Mucosa of stomach (tissue), 1 donor: ENCODE measurements around the gene CCDC61.

ENCODE experiments used
- H3K27me3 ChIP-seq: one replicate; pipeline ENCODE4 v1.7.0; 2013; ENCODE audit warnings: mild to moderate bottlenecking, low read length; ENCODE audit not compliant: control insufficient read depth, insufficient read depth
- H3K36me3 ChIP-seq: one replicate; pipeline ENCODE4 v1.7.0; 2013; ENCODE audit warnings: low read length; ENCODE audit not compliant: control insufficient read depth, insufficient read depth
- H3K4me1 ChIP-seq: one replicate; pipeline ENCODE4 v1.7.0; 2013; ENCODE audit warnings: mild to moderate bottlenecking, low read length; ENCODE audit not compliant: control insufficient read depth, insufficient read depth
- H3K4me3 ChIP-seq: one replicate; pipeline ENCODE4 v1.7.0; 2013; ENCODE audit warnings: low read length
- H3K9ac ChIP-seq: one replicate; pipeline ENCODE4 v1.7.0; 2013; ENCODE audit warnings: mild to moderate bottlenecking, low read length, moderate library complexity
- H3K9me3 ChIP-seq: one replicate; pipeline ENCODE4 v1.7.0; 2013; ENCODE audit warnings: mild to moderate bottlenecking, low read length, moderate library complexity; ENCODE audit not compliant: control insufficient read depth
- donor health status: Pancreatic carcinoma.

Gene CCDC61

GRCh38 chr19:46036744-46037128 lies 41.5 kb downstream of the CCDC61 start:
- H3K4me3 ChIP-seq, result no peak overlapping the region
- H3K36me3 ChIP-seq, result no peaks in the 10 kb centered on the region
- peaks cover 14% of the 10 kb centered on the region for H3K4me1 ChIP-seq
- no peaks in the 10 kb centered on the region for H3K9me3 ChIP-seq
- H3K9ac ChIP-seq, result no peak overlapping the region
- peaks cover 22% of the 10 kb centered on the region for H3K27me3 ChIP-seq

GRCh38 chr19:46040125-46040524 lies 44.9 kb downstream of the CCDC61 start:
- Histone ChIP-seq H3K27me3 (peaks cover 42% of the 10 kb centered on the region), H3K9ac (no peak overlapping the region), H3K4me1 (peaks cover 18% of the 10 kb centered on the region), H3K9me3 (no peaks in the 10 kb centered on the region), H3K4me3 (no peak overlapping the region), H3K36me3 (no peaks in the 10 kb centered on the region)

GRCh38 chr19:46040952-46041500 lies 45.8 kb downstream of the CCDC61 start, which contains the start of gene IGFL4:
Gene IGFL4, minus strand, starts transcription at chr19:46041002. Its CDS starts 40 bp downstream, at chr19:46040962.
- H3K27me3 ChIP-seq, result peaks cover 42% of the 10 kb centered on the region
- no peaks in the 10 kb centered on the region for H3K36me3 ChIP-seq
- H3K4me3 ChIP-seq, result no peak within 1 kb of the TSS
- no peak within 1 kb of the TSS for H3K9ac ChIP-seq
- no peaks in the 10 kb centered on the region for H3K9me3 ChIP-seq
- H3K4me1 ChIP-seq, result peaks cover 18% of the 10 kb centered on the region

- H3K4me3 ChIP-seq, result no peak overlapping the region
- H3K36me3 ChIP-seq, result no peaks in the 10 kb centered on the region
- no peaks in the 10 kb centered on the region for H3K9me3 ChIP-seq
- peaks cover 42% of the 10 kb centered on the region for H3K27me3 ChIP-seq
- H3K9ac ChIP-seq, result no peak overlapping the region
- H3K4me1 ChIP-seq, result peaks cover 18% of the 10 kb centered on the region
These were observed 47.1 kb downstream of the CCDC61 start for GRCh38 chr19:46042252-46042883.

GRCh38 chr19:46043519-46043918 lies 48.3 kb downstream of the CCDC61 start:
- Histone ChIP-seq H3K9ac (no peak overlapping the region), H3K36me3 (no peaks in the 10 kb centered on the region), H3K27me3 (peaks cover 42% of the 10 kb centered on the region), H3K9me3 (no peaks in the 10 kb centered on the region), H3K4me1 (peaks cover 18% of the 10 kb centered on the region), H3K4me3 (no peak overlapping the region)

- Histone ChIP-seq H3K4me1 (no peaks in the 10 kb centered on the region), H3K9me3 (no peaks in the 10 kb centered on the region), H3K36me3 (no peaks in the 10 kb centered on the region), H3K9ac (no peak overlapping the region), H3K27me3 (peaks cover 12% of the 10 kb centered on the region), H3K4me3 (no peak overlapping the region)
These were observed 54.3 kb downstream of the CCDC61 start for GRCh38 chr19:46049597-46049996.

GRCh38 chr19:46052896-46053295 lies 57.6 kb downstream of the CCDC61 start:
- H3K9ac ChIP-seq, result no peak overlapping the region
- H3K9me3 ChIP-seq, result no peaks in the 10 kb centered on the region
- H3K36me3 ChIP-seq, result no peaks in the 10 kb centered on the region
- no peaks in the 10 kb centered on the region for H3K4me1 ChIP-seq
- H3K27me3 ChIP-seq, result peaks cover 17% of the 10 kb centered on the region
- H3K4me3 ChIP-seq, result no peak overlapping the region

GRCh38 chr19:46056536-46056935 lies 61.3 kb downstream of the CCDC61 start:
- Histone ChIP-seq H3K4me3 (no peak overlapping the region), H3K36me3 (no peaks in the 10 kb centered on the region), H3K27me3 (peaks cover 14% of the 10 kb centered on the region), H3K4me1 (no peaks in the 10 kb centered on the region), H3K9ac (no peak overlapping the region), H3K9me3 (no peaks in the 10 kb centered on the region)

GRCh38 chr19:46058778-46059177 lies 63.5 kb downstream of the CCDC61 start:
- H3K4me1 ChIP-seq, result no peaks in the 10 kb centered on the region
- peaks cover 14% of the 10 kb centered on the region for H3K27me3 ChIP-seq
- no peak overlapping the region for H3K9ac ChIP-seq
- H3K4me3 ChIP-seq, result no peak overlapping the region
- no peaks in the 10 kb centered on the region for H3K9me3 ChIP-seq
- H3K36me3 ChIP-seq, result no peaks in the 10 kb centered on the region

- no peaks in the 10 kb centered on the region for H3K4me1 ChIP-seq
- H3K4me3 ChIP-seq, result no peak overlapping the region
- H3K27me3 ChIP-seq, result peaks cover 14% of the 10 kb centered on the region
- no peak overlapping the region for H3K9ac ChIP-seq
- no peaks in the 10 kb centered on the region for H3K9me3 ChIP-seq
- H3K36me3 ChIP-seq, result no peaks in the 10 kb centered on the region
These were observed 64.7 kb downstream of the CCDC61 start for GRCh38 chr19:46060012-46060411.

GRCh38 chr19:46063201-46063600 lies 67.9 kb downstream of the CCDC61 start:
- H3K9me3 ChIP-seq, result no peaks in the 10 kb centered on the region
- no peaks in the 10 kb centered on the region for H3K4me1 ChIP-seq
- no peak overlapping the region for H3K9ac ChIP-seq
- peaks cover 16% of the 10 kb centered on the region for H3K27me3 ChIP-seq
- no peaks in the 10 kb centered on the region for H3K36me3 ChIP-seq
- no peak overlapping the region for H3K4me3 ChIP-seq

- H3K9ac ChIP-seq, result no peak overlapping the region
- H3K9me3 ChIP-seq, result no peaks in the 10 kb centered on the region
- H3K4me3 ChIP-seq, result no peak overlapping the region
- no peaks in the 10 kb centered on the region for H3K36me3 ChIP-seq
- H3K27me3 ChIP-seq, result peaks cover 8% of the 10 kb centered on the region
- H3K4me1 ChIP-seq, result no peaks in the 10 kb centered on the region
These were observed 70.3 kb downstream of the CCDC61 start for GRCh38 chr19:46065486-46066071.
